HEK293 (cell line): Measurements from ENCODE around the gene RTP3.

Experiments used
- CTCF ChIA-PET: fragments of 350-600 bp; formaldehyde crosslinking; extraction: SDS; loops from one replicate; lab custom pipeline; 2021; ENCODE audit warnings: antibody characterized with exemption; lab: Yijun Ruan, JAX
- POLR2A ChIA-PET: fragments of 300-600 bp; formaldehyde crosslinking; extraction: SDS; loops from one replicate; lab custom pipeline; 2020; ENCODE audit warnings: antibody characterized with exemption, inconsistent platforms; lab: Yijun Ruan, JAX
- H3K27ac ChIP-seq: fragments of 200-500 bp; sonication (Bioruptor generic); 2 replicates; pipeline ENCODE4 v1.5.1; 2014; ENCODE audit warnings: low read depth, low read length, control low read depth, inconsistent platforms; ENCODE audit errors: extremely low read depth
- H3K36me3 ChIP-seq, 2 experiments: fragments of 200-500 bp in 1 of 2; sonication (Bioruptor generic) in 1 of 2; 1 replicate in 1 of 2; 2 replicates in 1 of 2; pipeline ENCODE4 v1.5.1; 2014 to 2017; ENCODE audit warnings: inconsistent platforms in 2 of 2, low read length in 2 of 2; ENCODE audit not compliant: control insufficient read depth in 2 of 2, insufficient read depth in 1 of 2
- H3K4me1 ChIP-seq: fragments of 200-500 bp; sonication (Bioruptor generic); 2 replicates; pipeline ENCODE4 v1.5.1; 2014; ENCODE audit warnings: mild to moderate bottlenecking, low read length, inconsistent platforms; ENCODE audit not compliant: control insufficient read depth, insufficient read depth
- H3K4me3 ChIP-seq: 2 replicates; pipeline ENCODE4 v1.5.1; 2011; ENCODE audit warnings: low read depth, mild to moderate bottlenecking, control low read depth, low read length, moderate library complexity
- H3K9me3 ChIP-seq: fragments of 200-500 bp; sonication (Bioruptor generic); 2 replicates; pipeline ENCODE4 v1.5.1; 2014; ENCODE audit warnings: low read depth, low read length, inconsistent platforms; ENCODE audit not compliant: control insufficient read depth, insufficient read depth
- HOXC10 ChIP-seq: sonication (generic); formaldehyde crosslinking; IDR thresholded peaks from 2 replicates; pipeline ENCODE4 v1.8.1; 2023; ENCODE audit warnings: mild to moderate bottlenecking, missing genetic modification reagents
- SALL2 ChIP-seq: fragments of 450-650 bp; formaldehyde crosslinking; IDR thresholded peaks from 2 replicates; pipeline ENCODE4 v1.5.0; 2017; ENCODE audit warnings: missing biosample characterization, mild to moderate bottlenecking, missing genetic modification characterization, borderline replicate concordance
- ZBTB20 ChIP-seq: fragments of 450-650 bp; formaldehyde crosslinking; IDR thresholded peaks from 2 replicates; pipeline ENCODE4 v1.5.1; 2016; ENCODE audit warnings: missing biosample characterization, missing genetic modification characterization
- ZFP41 ChIP-seq: fragments of 450-650 bp; formaldehyde crosslinking; IDR thresholded peaks from 2 replicates; pipeline ENCODE4 v1.5.1; 2016; ENCODE audit warnings: missing biosample characterization, missing genetic modification characterization, borderline replicate concordance
- ZNF157 ChIP-seq: fragments of 450-650 bp; formaldehyde crosslinking; IDR thresholded peaks from 2 replicates; pipeline ENCODE4 v1.5.1; 2016; ENCODE audit warnings: missing biosample characterization, missing genetic modification characterization
- ZNF19 ChIP-seq: fragments of 450-650 bp; formaldehyde crosslinking; IDR thresholded peaks from 2 replicates; pipeline ENCODE4; 2016; ENCODE audit warnings: missing biosample characterization, missing genetic modification characterization, low read depth
- ZNF416 ChIP-seq: fragments of 450-650 bp; formaldehyde crosslinking; IDR thresholded peaks from 2 replicates; pipeline ENCODE4 v1.5.1; 2016; ENCODE audit warnings: missing biosample characterization, missing genetic modification characterization
- ZNF521 ChIP-seq: fragments of 450-650 bp; formaldehyde crosslinking; IDR thresholded peaks from 2 replicates; pipeline ENCODE4 v1.5.1; 2017; ENCODE audit warnings: missing biosample characterization, mild to moderate bottlenecking, missing genetic modification characterization
- ZNF555 ChIP-seq: fragments of 450-650 bp; formaldehyde crosslinking; conservative IDR thresholded peaks from 2 replicates; pipeline ENCODE4 v1.5.1; 2017; ENCODE audit warnings: missing biosample characterization, mild to moderate bottlenecking, missing genetic modification characterization, inconsistent platforms
- ZNF600 ChIP-seq: fragments of 450-650 bp; formaldehyde crosslinking; IDR thresholded peaks from 2 replicates; pipeline ENCODE4 v1.5.1; 2016; ENCODE audit warnings: missing biosample characterization, missing genetic modification characterization
- ZNF670 ChIP-seq: fragments of 450-650 bp; formaldehyde crosslinking; IDR thresholded peaks from 2 replicates; pipeline ENCODE4 v1.5.1; 2016; ENCODE audit warnings: missing biosample characterization, missing genetic modification characterization, low read depth
- ZNF747 ChIP-seq: fragments of 450-650 bp; formaldehyde crosslinking; IDR thresholded peaks from 2 replicates; pipeline ENCODE4 v1.5.1; 2016; ENCODE audit warnings: missing biosample characterization, missing genetic modification characterization
- ZNF768 ChIP-seq: fragments of 450-650 bp; formaldehyde crosslinking; IDR thresholded peaks from 2 replicates; pipeline ENCODE4 v1.5.1; 2018; ENCODE audit warnings: missing biosample characterization, mild to moderate bottlenecking, missing genetic modification characterization
- ZSCAN30 ChIP-seq: fragments of 450-650 bp; IDR thresholded peaks from 2 replicates; pipeline ENCODE4 v1.5.1; 2018; ENCODE audit warnings: missing biosample characterization, mild to moderate bottlenecking, missing genetic modification characterization, moderate library complexity
- TF ChIP-seq, protein P1 (sequence below): fragments of 450-650 bp; formaldehyde crosslinking; IDR thresholded peaks from 2 replicates; pipeline ENCODE4 v1.5.1; 2016; ENCODE audit warnings: missing biosample characterization, missing genetic modification characterization
- TF ChIP-seq, protein P2 (sequence below): fragments of 450-650 bp; formaldehyde crosslinking; IDR thresholded peaks from 2 replicates; pipeline ENCODE4; 2016; ENCODE audit warnings: missing biosample characterization, missing genetic modification characterization
- TF ChIP-seq, protein P3 (sequence below): fragments of 450-650 bp; formaldehyde crosslinking; IDR thresholded peaks from 2 replicates; pipeline ENCODE4 v1.5.1; 2016; ENCODE audit warnings: missing biosample characterization, missing genetic modification characterization
- TF ChIP-seq, protein P4 (sequence below): fragments of 450-650 bp; formaldehyde crosslinking; IDR thresholded peaks from 2 replicates; pipeline ENCODE4 v1.5.1; 2016; ENCODE audit warnings: missing biosample characterization, missing genetic modification characterization, borderline replicate concordance

Gene RTP3

DNA sequence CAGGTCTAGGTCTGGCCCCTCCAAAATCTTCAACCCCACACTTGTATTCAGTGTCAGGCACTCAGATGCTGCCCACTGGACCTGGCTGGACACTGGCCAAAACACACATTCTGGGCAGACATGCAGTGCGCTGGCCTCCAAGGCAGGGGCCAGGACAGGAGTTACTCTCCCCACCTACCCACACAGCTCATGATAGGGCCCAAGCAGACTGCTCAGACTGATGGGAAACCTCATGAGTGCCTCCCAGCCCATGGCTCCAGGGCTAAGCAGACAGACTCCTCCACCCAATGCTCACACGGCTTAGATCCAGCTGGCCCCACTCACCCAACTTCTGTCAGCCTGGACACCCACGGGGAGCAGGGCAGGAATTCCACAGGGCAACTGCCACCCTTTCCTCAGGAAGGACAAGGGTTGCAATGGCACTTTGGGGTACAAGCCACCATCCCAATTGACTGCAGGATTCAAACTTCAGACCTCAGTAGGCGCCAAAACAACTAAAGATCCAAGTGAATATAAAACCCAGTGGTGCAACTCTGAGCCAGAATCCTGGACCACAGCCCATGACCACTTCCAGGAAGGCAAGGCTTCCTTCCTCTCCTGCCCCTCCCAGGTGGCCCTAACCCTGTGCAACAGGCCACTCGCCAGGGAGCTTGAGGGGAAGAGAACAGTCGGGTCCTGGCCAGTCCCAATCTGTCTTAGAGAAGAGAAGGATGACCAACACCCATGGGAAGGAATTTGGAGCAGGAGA lies 34.5 kb upstream of the RTP3 start:
- Histone ChIP-seq H3K4me1 (no peaks in the 10 kb centered on the region), H3K36me3 (no peaks in the 10 kb centered on the region), H3K27ac (no peak overlapping the region), H3K4me3 (no peak overlapping the region), H3K9me3 (no peaks in the 10 kb centered on the region)
- TF ChIP-seq ZNF768 (tag by site-specific recombination) = no peak
- no peak for TF ChIP-seq ZNF747
- TF ChIP-seq ZNF416 (tag by site-specific recombination) = no peak
- no peak for TF ChIP-seq ZNF670
- no peak for TF ChIP-seq ZSCAN30 (tag by site-specific recombination)
- no peak for TF ChIP-seq ZNF19
- no peak for TF ChIP-seq SALL2
- TF ChIP-seq, protein P1, sequence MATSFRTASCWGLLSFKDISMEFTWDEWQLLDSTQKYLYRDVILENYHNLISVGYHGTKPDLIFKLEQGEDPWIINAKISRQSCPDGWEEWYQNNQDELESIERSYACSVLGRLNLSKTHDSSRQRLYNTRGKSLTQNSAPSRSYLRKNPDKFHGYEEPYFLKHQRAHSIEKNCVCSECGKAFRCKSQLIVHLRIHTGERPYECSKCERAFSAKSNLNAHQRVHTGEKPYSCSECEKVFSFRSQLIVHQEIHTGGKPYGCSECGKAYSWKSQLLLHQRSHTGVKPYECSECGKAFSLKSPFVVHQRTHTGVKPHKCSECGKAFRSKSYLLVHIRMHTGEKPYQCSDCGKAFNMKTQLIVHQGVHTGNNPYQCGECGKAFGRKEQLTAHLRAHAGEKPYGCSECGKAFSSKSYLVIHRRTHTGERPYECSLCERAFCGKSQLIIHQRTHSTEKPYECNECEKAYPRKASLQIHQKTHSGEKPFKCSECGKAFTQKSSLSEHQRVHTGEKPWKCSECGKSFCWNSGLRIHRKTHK (tag by site-specific recombination) = no peak
- no peak for TF ChIP-seq ZNF521 (tag by site-specific recombination)
- no peak for TF ChIP-seq ZBTB20 (tag by site-specific recombination)
- ChIA-PET CTCF (interaction anchor here (0.6 to 1.9 kb wide), 5 partner anchors 13 to 629 kb away, joined by 3 to 12 read pairs (median 3); no protein-coding TSS in a partner anchor), POLR2A (interaction anchor here (0.5 kb wide), 1 partner anchor 640 kb away, joined by 5 read pairs; no protein-coding TSS in a partner anchor)

DNA sequence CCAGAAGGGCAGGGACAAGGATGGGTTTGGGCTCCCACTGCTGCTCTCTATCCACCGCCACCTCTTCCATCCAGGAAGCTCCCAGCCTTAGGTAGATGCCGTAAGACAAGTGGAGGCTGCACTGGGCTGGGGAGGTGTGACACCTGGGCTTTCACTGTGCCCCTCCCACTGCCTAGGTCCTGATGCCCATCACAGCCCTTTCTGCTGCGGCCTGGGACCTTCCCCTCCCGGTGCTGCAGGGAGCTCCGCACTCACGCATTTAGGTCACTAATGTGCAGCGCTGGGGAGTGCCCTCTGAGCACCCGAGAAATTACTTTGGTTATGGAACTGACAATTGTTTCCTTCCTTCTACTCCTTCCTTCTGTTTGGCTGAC lies 33.9 kb upstream of the RTP3 start:
- POLR2A ChIA-PET = no interaction called here
- Histone ChIP-seq H3K4me3 (no peak overlapping the region), H3K4me1 (no peaks in the 10 kb centered on the region), H3K9me3 (no peaks in the 10 kb centered on the region), H3K27ac (no peak overlapping the region)
- CTCF ChIA-PET = interaction anchor here (0.7 to 0.9 kb wide), 2 partner anchors 14 to 25 kb away, joined by 3 to 5 read pairs; no protein-coding TSS in a partner anchor
- TF ChIP-seq, protein P2, sequence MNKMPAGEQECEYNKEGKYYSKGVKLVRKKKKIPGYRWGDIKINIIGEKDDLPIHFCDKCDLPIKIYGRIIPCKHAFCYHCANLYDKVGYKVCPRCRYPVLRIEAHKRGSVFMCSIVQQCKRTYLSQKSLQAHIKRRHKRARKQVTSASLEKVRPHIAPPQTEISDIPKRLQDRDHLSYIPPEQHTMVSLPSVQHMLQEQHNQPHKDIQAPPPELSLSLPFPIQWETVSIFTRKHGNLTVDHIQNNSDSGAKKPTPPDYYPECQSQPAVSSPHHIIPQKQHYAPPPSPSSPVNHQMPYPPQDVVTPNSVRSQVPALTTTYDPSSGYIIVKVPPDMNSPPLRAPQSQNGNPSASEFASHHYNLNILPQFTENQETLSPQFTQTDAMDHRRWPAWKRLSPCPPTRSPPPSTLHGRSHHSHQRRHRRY (tag by site-specific recombination) = no peak
- no peak for TF ChIP-seq HOXC10 (CRISPR knock-in tag)
- no peak for TF ChIP-seq ZNF157 (tag by site-specific recombination)
- no peak for TF ChIP-seq ZNF600
- TF ChIP-seq, protein P3, sequence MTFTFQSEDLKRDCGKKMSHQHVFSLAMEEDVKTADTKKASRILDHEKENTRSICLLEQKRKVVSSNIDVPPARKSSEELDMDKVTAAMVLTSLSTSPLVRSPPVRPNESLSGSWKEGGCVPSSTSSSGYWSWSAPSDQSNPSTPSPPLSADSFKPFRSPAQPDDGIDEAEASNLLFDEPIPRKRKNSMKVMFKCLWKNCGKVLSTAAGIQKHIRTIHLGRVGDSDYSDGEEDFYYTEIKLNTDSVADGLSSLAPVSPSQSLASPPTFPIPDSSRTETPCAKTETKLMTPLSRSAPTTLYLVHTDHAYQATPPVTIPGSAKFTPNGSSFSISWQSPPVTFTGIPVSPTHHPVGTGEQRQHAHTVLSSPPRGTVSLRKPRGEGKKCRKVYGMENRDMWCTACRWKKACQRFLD (tag by site-specific recombination) = no peak
- TF ChIP-seq, protein P4, sequence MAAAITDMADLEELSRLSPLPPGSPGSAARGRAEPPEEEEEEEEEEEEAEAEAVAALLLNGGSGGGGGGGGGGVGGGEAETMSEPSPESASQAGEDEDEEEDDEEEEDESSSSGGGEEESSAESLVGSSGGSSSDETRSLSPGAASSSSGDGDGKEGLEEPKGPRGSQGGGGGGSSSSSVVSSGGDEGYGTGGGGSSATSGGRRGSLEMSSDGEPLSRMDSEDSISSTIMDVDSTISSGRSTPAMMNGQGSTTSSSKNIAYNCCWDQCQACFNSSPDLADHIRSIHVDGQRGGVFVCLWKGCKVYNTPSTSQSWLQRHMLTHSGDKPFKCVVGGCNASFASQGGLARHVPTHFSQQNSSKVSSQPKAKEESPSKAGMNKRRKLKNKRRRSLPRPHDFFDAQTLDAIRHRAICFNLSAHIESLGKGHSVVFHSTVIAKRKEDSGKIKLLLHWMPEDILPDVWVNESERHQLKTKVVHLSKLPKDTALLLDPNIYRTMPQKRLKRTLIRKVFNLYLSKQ (tag by site-specific recombination) = no peak
- no peak for TF ChIP-seq ZFP41
- no peak for TF ChIP-seq ZNF555 (tag by site-specific recombination)
- TF ChIP-seq, all 188 proteins: peak for 0
- no peaks in the 10 kb centered on the region for H3K36me3 ChIP-seq
